Endothelial cell of umbilical vein (primary cell): ENCODE measurements around the gene NKD1.

Experiments used
- MYC ChIP-seq: IDR thresholded peaks from one replicate; pipeline ENCODE4 v1.6.1; 2011; ENCODE audit warnings: mild to moderate bottlenecking, low read depth, low read length
- POLR2A ChIP-seq: IDR thresholded peaks from 2 replicates; pipeline ENCODE4 v1.6.1; 2012; ENCODE audit warnings: low read depth, mild to moderate bottlenecking, control low read depth, low read length
- POLR2AphosphoS5 ChIP-seq: IDR thresholded peaks from 2 replicates; pipeline ENCODE4 v1.6.1; 2012; ENCODE audit warnings: low read depth, mild to moderate bottlenecking, control low read depth, low read length, moderate library complexity; ENCODE audit not compliant: insufficient read depth

DNA sequence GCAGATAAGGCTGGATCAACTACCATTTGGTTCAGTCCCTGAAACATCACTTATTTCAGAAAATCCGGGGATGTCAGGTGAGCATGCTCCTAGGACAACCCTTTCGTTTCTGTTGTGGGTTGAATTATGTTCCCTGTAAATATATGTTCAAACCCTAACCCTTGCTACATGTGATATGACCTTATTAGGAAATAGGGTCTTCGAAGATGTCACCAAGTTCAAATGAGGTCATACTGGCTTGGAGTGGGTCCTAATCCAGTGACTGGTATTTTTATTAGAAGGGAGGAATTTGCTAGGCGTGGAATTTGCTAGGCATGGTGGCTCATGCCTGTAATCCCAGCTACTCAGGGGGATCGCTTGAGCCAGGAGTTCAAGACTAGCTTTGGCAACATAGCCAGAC lies 111.6 kb downstream of the NKD1 start:
- TF ChIP-seq POLR2A (no peak), MYC (no peak), POLR2AphosphoS5 (no peak)
